SKM-1 treated with dmso at 0.1 percent for 144 hours (cell line): ENCODE data around the gene IGFN1.
"Not testable (repeated sequence)": the region's sequence is repeated elsewhere in the genome, so short reads cannot be mapped to it uniquely, and the experiment has no call there.

Source experiments
- DNase-seq: peaks from one replicate; lab custom pipeline; 2025; ENCODE audit not compliant: unreplicated experiment; lab: John Stamatoyannopoulos, UW

The IGFN1 gene

DNA sequence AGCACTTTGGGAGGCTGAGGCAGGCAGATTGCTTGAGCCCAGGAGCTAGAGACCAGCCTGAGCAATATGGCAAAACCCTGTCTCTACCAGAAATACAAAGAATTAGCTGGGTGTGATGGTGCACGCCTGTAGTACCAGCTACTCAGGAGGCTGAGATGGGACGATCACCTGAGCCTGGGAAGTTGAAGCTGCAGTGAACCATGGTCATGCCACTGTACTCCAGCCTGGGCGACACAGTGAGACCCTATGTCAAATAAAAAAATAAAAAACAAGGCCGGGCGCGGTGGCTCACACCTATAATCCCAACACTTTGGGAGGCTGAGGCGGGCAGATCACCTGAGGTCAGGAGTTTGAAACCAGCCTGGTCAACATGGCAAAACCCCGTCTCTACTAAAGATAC lies 27.6 kb upstream of the IGFN1 start:
- DNase-seq: not testable (repeated sequence)

DNA sequence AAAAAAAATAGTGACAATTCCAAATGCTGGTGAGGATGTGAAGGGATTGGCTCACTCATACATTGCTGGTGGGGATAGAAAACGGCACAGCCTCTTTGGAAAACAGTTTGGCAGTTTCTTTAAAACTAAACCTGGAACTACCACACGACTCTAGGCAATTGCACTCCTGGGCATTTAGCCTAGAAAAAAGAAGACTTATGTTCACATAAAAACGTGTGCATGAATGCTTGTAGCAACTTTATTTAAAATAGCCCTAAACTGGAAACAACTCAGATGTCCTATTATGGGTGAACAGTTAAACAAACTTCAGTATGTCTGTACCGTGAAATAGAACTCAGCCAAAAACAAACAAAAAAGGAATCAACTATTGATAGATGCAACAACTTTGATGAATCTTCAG lies 26.9 kb upstream of the IGFN1 start:
- no peak for DNase-seq

- DNase-seq: no peak
These were observed 26.0 kb upstream of the IGFN1 start for GRCh38 chr1:201164645-201165044.

GRCh38 chr1:201167041-201167991 lies 23.3 kb upstream of the IGFN1 start:
- DNase-seq: no peak

GRCh38 chr1:201169203-201169602 lies 21.4 kb upstream of the IGFN1 start:
- DNase-seq: no peak

DNA sequence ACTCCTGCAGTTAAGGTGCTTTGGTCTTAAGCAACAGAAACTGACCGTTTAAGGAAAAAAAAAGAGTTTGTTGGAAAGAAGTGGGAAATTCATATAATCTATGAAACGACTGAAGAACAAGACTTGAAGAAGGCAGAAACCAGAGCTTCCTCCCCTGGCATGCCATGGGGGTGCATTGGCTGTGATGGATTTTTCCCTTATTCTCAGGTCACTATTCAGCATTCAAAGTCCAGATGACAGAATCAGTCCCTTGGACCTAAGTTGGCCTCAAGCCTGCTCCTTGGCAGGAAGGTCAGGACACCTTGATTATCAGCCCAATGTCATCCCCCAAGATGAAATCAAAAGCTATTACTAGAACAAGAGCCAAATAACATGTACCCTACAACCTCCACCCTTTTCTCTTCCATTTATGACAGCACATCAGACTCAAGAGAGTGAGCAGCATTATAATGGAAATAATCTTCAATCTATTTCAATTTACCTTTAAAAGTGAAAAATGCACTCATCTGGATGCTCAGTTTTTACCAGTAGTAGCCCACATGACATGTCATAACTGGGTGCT lies 20.6 kb upstream of the IGFN1 start:
- no peak for DNase-seq

- DNase-seq: peak; percentile 96
These were observed 20.0 kb upstream of the IGFN1 start for GRCh38 chr1:201170533-201171062.

- DNase-seq: peak; percentile 41
These were observed 19.3 kb upstream of the IGFN1 start for GRCh38 chr1:201171063-201172036.

DNA sequence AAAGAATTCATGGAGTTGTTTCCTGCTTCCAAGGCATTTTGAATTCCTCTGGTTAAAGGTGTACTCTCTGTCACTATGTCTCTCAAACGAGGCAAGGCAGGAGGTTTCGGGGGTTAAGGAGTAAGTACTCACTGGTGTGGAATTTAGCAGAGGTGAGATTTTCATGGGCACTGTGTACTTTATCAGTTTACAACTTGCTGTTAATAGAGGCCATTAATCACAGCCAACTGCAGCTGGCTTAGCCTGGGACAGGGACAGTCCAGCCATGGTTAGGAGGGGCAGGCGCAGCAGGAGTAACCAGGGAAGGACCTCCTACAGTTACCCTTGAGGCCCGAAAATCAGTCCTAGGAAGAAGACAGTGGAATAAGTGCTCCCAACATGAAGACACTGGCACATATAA lies 18.3 kb upstream of the IGFN1 start:
- DNase-seq: no peak

GRCh38 chr1:201172999-201173610 lies 17.5 kb upstream of the IGFN1 start:
- DNase-seq: peak; percentile 35

DNA sequence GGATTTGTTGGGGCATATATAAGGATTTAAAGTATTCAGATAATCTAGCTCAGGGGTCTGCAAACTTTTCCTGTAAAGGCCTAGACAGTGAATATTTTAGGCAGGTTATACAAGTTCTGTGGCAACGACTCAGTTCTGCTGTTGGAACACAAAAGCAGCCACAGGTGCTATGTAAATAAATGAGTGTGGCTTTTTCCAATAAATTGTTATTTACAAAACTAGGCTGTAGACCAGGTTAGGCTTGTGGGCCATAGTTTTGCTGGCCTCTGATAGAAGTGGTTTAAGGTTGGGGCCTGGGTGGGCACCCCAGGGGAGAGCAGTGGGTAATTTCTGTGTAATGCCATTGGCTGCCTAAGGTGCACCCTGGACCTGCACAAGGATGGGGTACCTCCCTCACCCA lies 16.9 kb upstream of the IGFN1 start:
- no peak for DNase-seq

- no peak for DNase-seq
These were observed 14.7 kb upstream of the IGFN1 start for GRCh38 chr1:201175820-201176500.

DNA sequence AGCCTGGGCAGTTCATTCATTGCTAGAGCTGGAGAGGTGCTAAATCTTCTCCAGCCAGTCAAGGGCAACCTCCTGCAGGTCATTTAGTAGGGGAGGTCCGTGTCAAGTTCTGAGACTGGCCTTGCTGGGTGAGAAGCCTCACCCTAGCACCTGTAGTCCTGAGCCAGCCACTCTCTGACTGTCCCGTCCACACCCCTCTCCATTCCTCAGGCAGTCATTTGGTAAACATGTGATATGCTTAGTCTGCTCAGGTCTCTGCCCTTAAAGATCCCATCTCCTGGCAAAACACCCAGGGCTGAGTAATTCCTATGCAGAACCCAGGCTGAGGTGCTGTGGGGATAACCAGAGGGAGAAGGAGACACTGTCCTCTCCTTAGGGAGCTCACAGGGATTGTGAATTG lies 13.7 kb upstream of the IGFN1 start:
- no peak for DNase-seq

GRCh38 chr1:201178718-201179117 lies 11.9 kb upstream of the IGFN1 start:
- no peak for DNase-seq

DNA sequence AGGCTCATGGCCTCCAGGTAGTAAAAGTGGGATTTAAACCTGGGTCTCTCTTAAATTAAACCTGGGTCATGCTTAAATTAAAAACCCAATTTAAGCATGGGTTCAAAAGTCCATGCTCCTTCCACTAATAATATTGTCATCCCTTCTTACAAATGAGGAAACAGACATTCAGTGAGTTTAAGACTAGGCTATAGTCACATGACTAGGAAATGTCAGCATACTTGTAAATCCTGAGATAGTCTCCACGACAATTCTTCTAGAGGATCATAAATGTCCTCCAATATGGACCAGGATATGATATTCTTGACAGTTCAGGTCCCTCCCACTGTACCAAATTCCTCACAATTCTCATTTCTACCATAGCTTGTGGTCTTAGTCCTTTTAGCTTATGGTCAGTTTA lies 10.5 kb upstream of the IGFN1 start:
- no peak for DNase-seq

- DNase-seq: no peak
These were observed 9.7 kb upstream of the IGFN1 start for GRCh38 chr1:201180901-201181300.

GRCh38 chr1:201181323-201181722 lies 9.3 kb upstream of the IGFN1 start:
- DNase-seq: no peak

DNA sequence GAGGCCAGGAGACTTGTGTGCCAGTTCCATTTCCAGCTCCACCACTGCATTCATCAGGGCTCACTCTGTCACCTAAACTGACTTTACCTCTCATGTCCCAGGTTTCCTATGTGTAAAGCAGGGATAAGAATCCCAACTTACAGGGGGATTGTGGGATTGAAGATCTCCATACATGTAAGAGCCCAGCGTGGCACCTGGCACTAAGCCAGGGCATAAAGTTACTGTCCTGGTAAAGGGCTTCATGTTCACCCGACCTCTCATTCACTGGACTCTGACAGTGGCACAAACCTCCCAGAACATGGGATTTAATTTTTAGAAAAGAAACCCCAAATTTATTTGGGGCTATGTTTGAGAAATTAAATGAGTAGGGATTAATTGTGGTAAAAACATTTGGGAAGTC lies 8.9 kb upstream of the IGFN1 start:
- no peak for DNase-seq

- no peak for DNase-seq
These were observed 7.4 kb upstream of the IGFN1 start for GRCh38 chr1:201183209-201183608.

DNA sequence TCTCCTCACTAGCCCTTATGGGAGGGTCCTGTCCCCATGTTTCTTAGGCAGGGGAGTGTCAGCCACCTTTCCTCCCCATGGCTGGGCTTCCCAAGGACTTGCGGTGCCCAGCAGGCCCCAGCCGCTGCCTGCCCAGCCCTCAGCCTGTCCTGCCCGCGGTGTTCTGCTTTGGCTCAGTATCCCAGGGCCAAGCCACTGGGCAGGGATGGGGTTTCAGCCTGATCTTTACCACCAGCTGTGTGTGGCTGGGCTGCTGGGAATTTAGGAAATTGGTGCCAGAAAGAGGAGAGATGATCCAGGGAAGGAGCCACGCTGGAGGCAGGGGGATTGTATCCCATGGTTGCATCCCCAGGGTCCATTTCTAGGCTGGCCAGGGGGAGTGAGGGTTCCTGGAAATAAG lies 6.9 kb upstream of the IGFN1 start:
- DNase-seq: no peak
